ENCODE results near the gene IL3. TPM values are rescaled to one million over a fixed set of nuclear protein-coding genes. Genes with fewer than 3 reads are reported as not detected.

Gene IL3
- total and polyA plus RNA-seq, 9 of the 15 experiments (the other 6 are each of a cell fraction or from before 2014, with no cell fraction given) = not detected

DNA sequence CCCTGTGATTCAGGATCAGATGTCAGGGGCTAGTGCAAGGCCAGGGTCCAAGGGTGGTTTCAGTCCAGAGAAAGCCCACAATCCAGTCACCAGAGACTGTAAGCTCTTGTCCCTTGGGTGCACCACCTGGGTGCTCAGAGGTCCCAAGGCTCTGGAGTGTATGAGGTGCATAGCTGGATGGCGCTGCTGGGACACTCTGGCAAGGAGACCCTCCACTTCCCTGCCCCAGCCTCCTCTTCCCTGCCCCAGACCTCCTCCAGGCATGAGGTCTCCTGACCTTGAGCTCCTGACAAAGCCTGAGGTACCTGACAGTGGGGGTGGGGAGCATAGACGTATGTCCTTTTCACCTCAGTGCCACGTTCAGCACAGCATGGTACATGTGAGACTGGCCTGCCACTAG lies 20.1 kb downstream of the IL3 start (continued):
- no peak for TF ChIP-seq ZBTB11 (CRISPR knock-in tag; IDR thresholded peaks at IDR 0.05)
- no peak for TF ChIP-seq SMARCA5 (IDR thresholded peaks at IDR 0.05)
- no peak for TF ChIP-seq ZNF583 (CRISPR knock-in tag; IDR thresholded peaks at IDR 0.05)
- no peak for TF ChIP-seq ZNF766 (CRISPR knock-in tag; conservative IDR thresholded peaks at IDR 0.05)
- TF ChIP-seq DPF2 (IDR thresholded peaks at IDR 0.05) = no peak
- TF ChIP-seq CC2D1A (IDR thresholded peaks at IDR 0.05) = no peak
- TF ChIP-seq THRA (IDR thresholded peaks at IDR 0.05) = no peak
- TF ChIP-seq JUND (IDR thresholded peaks at IDR 0.05; ENCODE audit: borderline replicate concordance, low read depth, low read length) = no peak
- no peak for TF ChIP-seq JUND (tag; IDR thresholded peaks at IDR 0.05; ENCODE audit: borderline replicate concordance, low read depth, low read length)
- TF ChIP-seq RBM34 (IDR thresholded peaks at IDR 0.05; ENCODE audit: borderline replicate concordance, insufficient read depth, low read length) = no peak

All from K562 (cell line).